Trophoblast cell (in vitro differentiated cells and primary cell): ENCODE data around the gene ALG10B. TPM values are rescaled to one million over a fixed set of nuclear protein-coding genes. Genes with fewer than 3 reads are reported as not detected.

Experiments used
- DNase-seq, 2 donors: peaks; one replicate each; pipeline ENCODE4 v3.0.0-alpha.2; 2016
- H2AFZ ChIP-seq: 2 replicates; pipeline ENCODE4 v1.6.1; 2013; ENCODE audit warnings: low read length, moderate library complexity, mild to moderate bottlenecking; ENCODE audit not compliant: insufficient read depth, poor library complexity
- H2AK5ac ChIP-seq: 2 replicates; pipeline ENCODE4 v1.6.1; 2013; ENCODE audit warnings: mild to moderate bottlenecking, low read length
- H2BK120ac ChIP-seq: 2 replicates; pipeline ENCODE4 v1.6.1; 2013; ENCODE audit warnings: low read length, mild to moderate bottlenecking, moderate library complexity; ENCODE audit not compliant: insufficient read depth, poor library complexity
- H2BK12ac ChIP-seq: 2 replicates; pipeline ENCODE4 v1.6.1; 2013; ENCODE audit warnings: mild to moderate bottlenecking, low read length, moderate library complexity
- H2BK5ac ChIP-seq: 2 replicates; pipeline ENCODE4 v1.6.1; 2013; ENCODE audit warnings: low read length, low read depth, moderate library complexity, mild to moderate bottlenecking; ENCODE audit not compliant: poor library complexity
- H3K14ac ChIP-seq: 2 replicates; pipeline ENCODE4 v1.6.1; 2013; ENCODE audit warnings: mild to moderate bottlenecking, low read length
- H3K18ac ChIP-seq: 2 replicates; pipeline ENCODE4 v1.6.1; 2013; ENCODE audit warnings: mild to moderate bottlenecking, low read length
- H3K23ac ChIP-seq: 2 replicates; pipeline ENCODE4 v1.6.1; 2013; ENCODE audit warnings: low read length
- H3K27ac ChIP-seq: 2 replicates; pipeline ENCODE4 v1.5.1; 2013; ENCODE audit warnings: low read depth, mild to moderate bottlenecking, inconsistent platforms, low read length, moderate library complexity
- H3K27me3 ChIP-seq: 2 replicates; pipeline ENCODE4 v1.6.1; 2013; ENCODE audit warnings: inconsistent platforms, mild to moderate bottlenecking, low read length, moderate library complexity; ENCODE audit not compliant: insufficient read depth
- H3K36me3 ChIP-seq, 2 experiments: 1 replicate in 1 of 2; 2 replicates in 1 of 2; pipeline ENCODE4 v1.6.1; 2013; ENCODE audit warnings: low read length in 2 of 2, mild to moderate bottlenecking in 2 of 2, moderate library complexity in 1 of 2; ENCODE audit not compliant: insufficient read depth in 2 of 2, control insufficient read depth in 1 of 2
- H3K4ac ChIP-seq: 2 replicates; pipeline ENCODE4 v1.6.1; 2013; ENCODE audit warnings: low read depth, mild to moderate bottlenecking, low read length, moderate library complexity
- H3K4me1 ChIP-seq, 2 experiments: 1 replicate in 1 of 2; 2 replicates in 1 of 2; pipeline ENCODE4 v1.6.1; 2013; ENCODE audit warnings: low read length in 2 of 2, mild to moderate bottlenecking in 2 of 2, moderate library complexity in 1 of 2; ENCODE audit not compliant: insufficient read depth in 2 of 2, control insufficient read depth in 1 of 2
- H3K4me2 ChIP-seq: 2 replicates; pipeline ENCODE4 v1.6.1; 2013; ENCODE audit warnings: inconsistent platforms, mild to moderate bottlenecking, low read length, moderate library complexity
- H3K4me3 ChIP-seq: 2 replicates; pipeline ENCODE4 v1.5.1; 2013; ENCODE audit warnings: mild to moderate bottlenecking, low read depth, low read length, inconsistent platforms
- H3K79me1 ChIP-seq: one replicate; pipeline ENCODE4 v1.6.1; 2013; ENCODE audit warnings: low read length
- H3K79me2 ChIP-seq: 2 replicates; pipeline ENCODE4 v1.6.1; 2013; ENCODE audit warnings: low read length, mild to moderate bottlenecking; ENCODE audit not compliant: control insufficient read depth, insufficient read depth, poor library complexity
- H3K9ac ChIP-seq: 2 replicates; pipeline ENCODE4 v1.6.1; 2013; ENCODE audit warnings: mild to moderate bottlenecking, low read length
- H3K9me3 ChIP-seq: 2 replicates; pipeline ENCODE4 v1.6.1; 2013; ENCODE audit warnings: low read depth, mild to moderate bottlenecking, control low read depth, inconsistent platforms, low read length; ENCODE audit not compliant: insufficient read depth
- H4K12ac ChIP-seq: 2 replicates; pipeline ENCODE4 v1.6.1; 2013; ENCODE audit warnings: low read depth, mild to moderate bottlenecking, low read length, moderate library complexity
- H4K8ac ChIP-seq: 2 replicates; pipeline ENCODE4 v1.6.1; 2013; ENCODE audit warnings: low read depth, mild to moderate bottlenecking, low read length, moderate library complexity
- H4K91ac ChIP-seq: one replicate; pipeline ENCODE4 v1.6.1; 2013; ENCODE audit warnings: low read depth, mild to moderate bottlenecking, low read length, moderate library complexity
- WGBS: extraction: QIAGEN DNeasy Blood & Tissue Kit; methylation state at CpG from one replicate; pipeline ENCODE4 v1.1.7; 2013; ENCODE audit warnings: missing lambda C conversion rate; ENCODE audit not compliant: insufficient read length, insufficient coverage; ENCODE audit errors: extremely low coverage; 5-methylcytosine and 5-hydroxymethylcytosine counted together
- polyA plus RNA-seq: library from polyadenylated mRNA; stranded (reverse); fragments of 200-250 nt; gene quantifications from 2 replicates; pipeline ENCODE4 v1.2.3, GENCODE V29; 2013

The ALG10B gene, protein sequence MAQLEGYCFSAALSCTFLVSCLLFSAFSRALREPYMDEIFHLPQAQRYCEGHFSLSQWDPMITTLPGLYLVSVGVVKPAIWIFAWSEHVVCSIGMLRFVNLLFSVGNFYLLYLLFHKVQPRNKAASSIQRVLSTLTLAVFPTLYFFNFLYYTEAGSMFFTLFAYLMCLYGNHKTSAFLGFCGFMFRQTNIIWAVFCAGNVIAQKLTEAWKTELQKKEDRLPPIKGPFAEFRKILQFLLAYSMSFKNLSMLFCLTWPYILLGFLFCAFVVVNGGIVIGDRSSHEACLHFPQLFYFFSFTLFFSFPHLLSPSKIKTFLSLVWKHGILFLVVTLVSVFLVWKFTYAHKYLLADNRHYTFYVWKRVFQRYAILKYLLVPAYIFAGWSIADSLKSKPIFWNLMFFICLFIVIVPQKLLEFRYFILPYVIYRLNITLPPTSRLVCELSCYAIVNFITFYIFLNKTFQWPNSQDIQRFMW
- 2.3 TPM in 2 replicates for polyA plus RNA-seq

DNA sequence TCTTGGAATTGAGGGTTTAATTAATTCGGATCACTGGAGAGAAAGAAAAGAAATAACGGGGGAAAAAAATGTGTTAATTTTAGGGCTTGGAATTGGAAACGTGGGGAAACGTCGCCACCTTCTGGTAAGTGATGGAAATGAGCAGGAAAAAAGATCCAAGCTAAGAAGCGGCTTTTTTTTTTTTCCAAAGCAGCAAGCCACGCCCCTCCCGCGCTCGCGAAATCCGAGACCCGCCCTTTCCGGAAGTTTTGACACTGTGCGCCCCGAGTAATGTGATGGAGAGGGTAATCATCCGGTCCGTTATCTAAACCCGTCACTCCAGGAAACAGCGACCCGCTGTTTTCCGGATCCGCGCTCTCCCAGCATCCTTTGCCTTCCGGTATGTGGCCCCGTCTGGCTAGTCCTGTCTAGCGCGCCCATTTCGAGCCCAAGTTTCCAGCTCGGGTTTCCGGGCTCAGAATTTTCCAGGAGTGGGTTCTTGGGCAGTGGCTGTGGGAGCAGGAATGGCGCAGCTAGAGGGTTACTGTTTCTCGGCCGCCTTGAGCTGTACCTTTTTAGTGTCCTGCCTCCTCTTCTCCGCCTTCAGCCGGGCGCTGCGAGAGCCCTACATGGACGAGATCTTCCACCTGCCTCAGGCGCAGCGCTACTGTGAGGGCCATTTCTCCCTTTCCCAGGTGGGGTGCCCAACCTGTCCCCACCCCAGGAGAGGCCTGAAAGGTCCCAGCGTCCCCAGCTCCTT, at the start of gene ALG10B:
Gene ALG10B (plus strand): TSS at position 384 of the 739 bp plus-strand sequence. CDS start 120 bp downstream, at position 504.
- Histone ChIP-seq H3K4me1 (no peaks in the 10 kb centered on the region), H2AK5ac (no peak within 1 kb of the TSS), H3K4ac (peak within 1 kb of the TSS; percentile 58), H2BK5ac (peak within 1 kb of the TSS; percentile 69), H3K79me2 (peaks cover 2% of the 10 kb centered on the region), H3K27me3 (no peaks in the 10 kb centered on the region), H2BK12ac (no peak within 1 kb of the TSS), H3K36me3 (no peaks in the 10 kb centered on the region), H3K9ac (peak within 1 kb of the TSS; percentile 91), H3K18ac (no peak within 1 kb of the TSS), H4K8ac (peak within 1 kb of the TSS; percentile 98), H3K14ac (peak within 1 kb of the TSS; percentile 87), H4K91ac (peak within 1 kb of the TSS; percentile 80), H3K79me1 (peaks cover 4% of the 10 kb centered on the region), H3K9me3 (no peaks in the 10 kb centered on the region), H3K4me2 (peak within 1 kb of the TSS; percentile 71), H2BK120ac (peak within 1 kb of the TSS; percentile 69), H4K12ac (peak within 1 kb of the TSS; percentile 97), H3K4me3 (peak within 1 kb of the TSS; percentile 76), H2AFZ (peak within 1 kb of the TSS; percentile 98), H3K27ac (peak within 1 kb of the TSS; percentile 14), H3K23ac (no peak within 1 kb of the TSS)
- peak; percentile 89 to 99 for DNase-seq
- no CpG with 5 or more reads among the region's 42 CpGs for WGBS

DNA sequence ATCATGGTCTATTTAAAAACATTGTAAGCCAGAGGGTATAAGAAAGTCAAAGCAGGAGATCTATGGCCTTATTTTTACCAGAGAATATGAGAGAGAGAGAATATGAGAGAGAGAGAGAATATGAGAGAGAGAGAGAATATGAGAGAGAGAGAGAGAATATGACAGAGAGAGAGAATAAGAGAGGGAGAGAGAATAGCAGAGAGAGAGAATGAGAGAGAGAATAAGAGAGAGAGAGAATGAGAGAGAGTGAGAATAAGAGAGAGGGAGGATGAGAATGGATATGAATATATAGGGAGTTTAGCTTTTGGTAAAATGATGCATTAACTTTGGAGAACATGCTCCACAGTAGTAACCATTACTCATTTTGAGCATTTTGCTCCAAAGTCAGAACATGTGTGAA, 48.0 kb upstream of the ALG10B start:
- no peak overlapping the region for H2AK5ac ChIP-seq
- H3K79me2 ChIP-seq: no peaks in the 10 kb centered on the region

DNA sequence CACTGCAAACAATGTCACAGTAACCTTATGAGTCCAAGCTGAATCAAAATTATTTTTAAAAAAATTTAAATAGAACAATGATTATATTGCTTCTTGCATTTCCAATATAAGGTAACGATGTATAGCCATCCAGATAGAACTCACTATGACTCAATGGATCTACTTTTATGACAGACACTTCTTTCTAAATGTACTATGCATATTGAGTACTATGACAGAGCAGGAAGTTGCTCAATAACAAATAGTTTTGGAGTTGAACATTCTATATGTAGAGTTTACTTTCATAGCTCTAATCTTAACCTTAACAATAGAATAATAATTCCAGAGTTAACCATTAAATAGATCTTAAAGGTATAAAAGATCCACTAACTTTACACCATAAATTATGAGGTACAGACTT, 46.7 kb upstream of the ALG10B start:
- no peaks in the 10 kb centered on the region for H3K79me2 ChIP-seq
- no CpG with 5 or more reads among the region's 1 CpG for WGBS

More for the DNA sequence above, 48.0 kb upstream of the ALG10B start:
- Histone ChIP-seq H3K79me1 (no peaks in the 10 kb centered on the region), H3K9me3 (no peaks in the 10 kb centered on the region), H4K12ac (no peak overlapping the region), H2BK120ac (no peak overlapping the region), H3K27me3 (no peaks in the 10 kb centered on the region), H4K8ac (no peak overlapping the region), H4K91ac (no peak overlapping the region), H3K36me3 (no peaks in the 10 kb centered on the region), H3K4ac (no peak overlapping the region), H3K23ac (no peak overlapping the region), H3K4me3 (no peak overlapping the region), H3K27ac (no peak overlapping the region), H3K14ac (no peak overlapping the region), H3K9ac (no peak overlapping the region), H3K4me2 (no peak overlapping the region), H2BK12ac (no peak overlapping the region), H3K4me1 (no peaks in the 10 kb centered on the region), H2BK5ac (no peak overlapping the region), H2AFZ (no peak overlapping the region), H3K18ac (no peak overlapping the region)
- DNase-seq: no peak

DNA sequence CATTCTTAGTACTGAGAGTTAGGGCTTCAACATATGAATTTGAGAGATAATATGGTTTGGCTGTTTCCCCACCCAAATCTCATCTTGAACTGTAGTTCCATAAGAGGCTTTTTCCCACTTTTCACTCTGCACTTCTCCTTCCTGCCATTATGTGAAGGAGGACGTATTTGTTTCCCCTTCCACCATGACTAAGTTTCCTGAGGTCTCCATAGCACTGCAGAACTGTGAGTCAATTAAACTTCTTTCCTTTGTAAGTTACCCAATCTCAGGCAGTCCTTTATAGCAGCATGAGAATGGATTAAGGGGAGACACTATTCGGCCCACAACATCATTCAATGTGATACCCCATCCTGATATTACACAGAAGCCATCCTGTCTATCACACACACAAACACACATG, 36.8 kb upstream of the ALG10B start:
- no peak overlapping the region for H3K4me2 ChIP-seq
- H4K12ac ChIP-seq: no peak overlapping the region
- H3K4me3 ChIP-seq: no peak overlapping the region
- H3K27me3 ChIP-seq: no peaks in the 10 kb centered on the region
- H3K79me1 ChIP-seq: no peaks in the 10 kb centered on the region
- no peak overlapping the region for H3K14ac ChIP-seq
- H2BK5ac ChIP-seq: no peak overlapping the region
- H3K79me2 ChIP-seq: no peaks in the 10 kb centered on the region
- H3K9ac ChIP-seq: no peak overlapping the region
- H2AFZ ChIP-seq: no peak overlapping the region
- H2BK12ac ChIP-seq: no peak overlapping the region
- no peaks in the 10 kb centered on the region for H3K4me1 ChIP-seq
- H3K4ac ChIP-seq: no peak overlapping the region
- H2AK5ac ChIP-seq: no peak overlapping the region
- DNase-seq: no peak
- H2BK120ac ChIP-seq: no peak overlapping the region
- no peak overlapping the region for H3K27ac ChIP-seq
- no CpG with 5 or more reads among the region's 2 CpGs for WGBS
- no peaks in the 10 kb centered on the region for H3K36me3 ChIP-seq
- H3K23ac ChIP-seq: no peak overlapping the region
- no peak overlapping the region for H3K18ac ChIP-seq
- no peak overlapping the region for H4K91ac ChIP-seq
- peaks cover 2% of the 10 kb centered on the region for H3K9me3 ChIP-seq
- H4K8ac ChIP-seq: no peak overlapping the region

More for the DNA sequence above, 46.7 kb upstream of the ALG10B start:
- Histone ChIP-seq H2AFZ (no peak overlapping the region), H3K23ac (no peak overlapping the region), H3K36me3 (no peaks in the 10 kb centered on the region), H2BK12ac (no peak overlapping the region), H3K79me1 (no peaks in the 10 kb centered on the region), H4K91ac (no peak overlapping the region), H3K14ac (no peak overlapping the region), H4K8ac (no peak overlapping the region), H3K27ac (no peak overlapping the region), H3K18ac (no peak overlapping the region), H2BK5ac (no peak overlapping the region), H3K9me3 (no peaks in the 10 kb centered on the region), H4K12ac (no peak overlapping the region), H3K9ac (no peak overlapping the region), H2BK120ac (no peak overlapping the region), H2AK5ac (no peak overlapping the region), H3K4me3 (no peak overlapping the region), H3K27me3 (no peaks in the 10 kb centered on the region), H3K4me1 (no peaks in the 10 kb centered on the region), H3K4ac (no peak overlapping the region), H3K4me2 (no peak overlapping the region)
- DNase-seq: no peak
